Suppressor macrophage treated with lipopolysaccharide for 4 hours (primary cell): ENCODE measurements around the gene PGA3.
"Not testable (repeated sequence)": the region's sequence is repeated elsewhere in the genome, so short reads cannot be mapped to it uniquely, and the experiment has no call there.

ENCODE experiments used
- DNase-seq: peaks from one replicate; pipeline ENCODE4 v3.0.0-alpha.2; 2020

PGA3 gene

GRCh38 chr11:61202950-61203746 is at the start of gene PGA3:
Gene PGA3, plus strand, starts transcription at chr11:61203515. Its CDS starts 50 bp downstream, at chr11:61203565.
- DNase-seq: not testable (repeated sequence)

GRCh38 chr11:61153593-61154095 is 49.7 kb upstream of the PGA3 start:
- peak; percentile 22 for DNase-seq

- no peak for DNase-seq
Measured at GRCh38 chr11:61154528-61154927, 48.8 kb upstream of the PGA3 start.

GRCh38 chr11:61155312-61155711 is 48.0 kb upstream of the PGA3 start:
- DNase-seq: no peak

GRCh38 chr11:61155741-61156140 is 47.6 kb upstream of the PGA3 start:
- no peak for DNase-seq

GRCh38 chr11:61157743-61158142 is 45.6 kb upstream of the PGA3 start:
- DNase-seq: no peak

GRCh38 chr11:61158691-61159381 is 44.5 kb upstream of the PGA3 start:
- peak; percentile 83 for DNase-seq

- DNase-seq: no peak
Measured at GRCh38 chr11:61160487-61161189, 42.7 kb upstream of the PGA3 start.

GRCh38 chr11:61161190-61162091 is 41.9 kb upstream of the PGA3 start, which contains the start of gene VPS37C:
Gene VPS37C, minus strand, starts transcription at chr11:61161426. Its CDS starts 22,597 bp downstream, at chr11:61138829.
- peak; percentile 97 for DNase-seq

GRCh38 chr11:61162092-61162941 is 41.0 kb upstream of the PGA3 start:
- DNase-seq: peak; percentile 70

- DNase-seq: no peak
Measured at GRCh38 chr11:61163021-61163420, 40.3 kb upstream of the PGA3 start.

GRCh38 chr11:61163714-61164605 is 39.4 kb upstream of the PGA3 start:
- DNase-seq: peak; percentile 96

GRCh38 chr11:61164606-61165424 is 38.5 kb upstream of the PGA3 start:
- no peak for DNase-seq

GRCh38 chr11:61165785-61166184 is 37.5 kb upstream of the PGA3 start:
- not testable (repeated sequence) for DNase-seq

- not testable (repeated sequence) for DNase-seq
Measured at GRCh38 chr11:61166331-61166730, 37.0 kb upstream of the PGA3 start.

GRCh38 chr11:61168042-61168688 is 35.1 kb upstream of the PGA3 start:
- DNase-seq: no peak

- DNase-seq: no peak
Measured at GRCh38 chr11:61168800-61169199, 34.5 kb upstream of the PGA3 start.

- DNase-seq: no peak
Measured at GRCh38 chr11:61170566-61170965, 32.7 kb upstream of the PGA3 start.

- DNase-seq: no peak
Measured at GRCh38 chr11:61171907-61172306, 31.4 kb upstream of the PGA3 start.
